ENCODE results near the gene ZNF740.
"Not testable (repeated sequence)": the region's sequence is repeated elsewhere in the genome, so short reads cannot be mapped to it uniquely, and the experiment has no call there.

ZNF740 gene

DNA sequence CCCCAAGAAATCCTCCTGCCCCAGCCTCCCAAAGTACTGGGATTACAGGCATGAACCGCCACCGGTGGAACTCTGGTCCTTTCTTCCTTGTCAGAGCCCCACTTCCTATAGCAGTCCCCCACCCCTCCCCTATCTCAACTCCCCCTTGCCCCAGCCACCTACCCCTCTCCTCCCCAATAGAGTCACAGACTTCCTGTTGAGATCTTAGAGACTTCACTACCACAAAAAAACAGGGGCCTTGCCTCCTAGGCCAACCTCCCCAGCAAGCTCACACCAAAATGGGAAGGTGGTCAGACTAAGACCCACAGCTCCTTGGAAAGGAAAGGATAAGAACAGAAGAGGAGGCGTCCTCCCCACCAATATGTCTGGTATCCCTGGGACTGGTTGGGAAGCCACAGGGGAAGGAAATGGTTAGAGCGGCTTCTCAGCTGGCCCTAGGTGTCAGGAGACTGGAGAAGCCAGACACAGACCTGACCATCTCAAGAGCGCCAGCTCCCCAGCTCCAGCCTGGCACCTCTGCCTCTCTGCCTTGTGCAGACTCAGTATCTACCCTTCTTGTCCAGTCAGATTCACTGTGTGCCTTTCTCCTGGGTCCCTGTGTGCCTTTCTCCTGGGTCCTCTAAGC lies 18.1 kb downstream of the ZNF740 start:
- Mint-ChIP-seq H3K4me3 (no peak overlapping the region), H3K27ac (no peak overlapping the region), H3K36me3 (ENCODE audit: low read depth) (no peaks in the 10 kb centered on the region), H3K4me1 (peaks cover 5% of the 10 kb centered on the region), H3K9me3 (no peaks in the 10 kb centered on the region), H3K27me3 (ENCODE audit: low read depth, poor library complexity) (peaks cover 52% of the 10 kb centered on the region)
- DNase-seq: no peak
- TF ChIP-seq, protein P1, sequence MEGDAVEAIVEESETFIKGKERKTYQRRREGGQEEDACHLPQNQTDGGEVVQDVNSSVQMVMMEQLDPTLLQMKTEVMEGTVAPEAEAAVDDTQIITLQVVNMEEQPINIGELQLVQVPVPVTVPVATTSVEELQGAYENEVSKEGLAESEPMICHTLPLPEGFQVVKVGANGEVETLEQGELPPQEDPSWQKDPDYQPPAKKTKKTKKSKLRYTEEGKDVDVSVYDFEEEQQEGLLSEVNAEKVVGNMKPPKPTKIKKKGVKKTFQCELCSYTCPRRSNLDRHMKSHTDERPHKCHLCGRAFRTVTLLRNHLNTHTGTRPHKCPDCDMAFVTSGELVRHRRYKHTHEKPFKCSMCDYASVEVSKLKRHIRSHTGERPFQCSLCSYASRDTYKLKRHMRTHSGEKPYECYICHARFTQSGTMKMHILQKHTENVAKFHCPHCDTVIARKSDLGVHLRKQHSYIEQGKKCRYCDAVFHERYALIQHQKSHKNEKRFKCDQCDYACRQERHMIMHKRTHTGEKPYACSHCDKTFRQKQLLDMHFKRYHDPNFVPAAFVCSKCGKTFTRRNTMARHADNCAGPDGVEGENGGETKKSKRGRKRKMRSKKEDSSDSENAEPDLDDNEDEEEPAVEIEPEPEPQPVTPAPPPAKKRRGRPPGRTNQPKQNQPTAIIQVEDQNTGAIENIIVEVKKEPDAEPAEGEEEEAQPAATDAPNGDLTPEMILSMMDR (IDR thresholded peaks at IDR 0.05): no peak

DNA sequence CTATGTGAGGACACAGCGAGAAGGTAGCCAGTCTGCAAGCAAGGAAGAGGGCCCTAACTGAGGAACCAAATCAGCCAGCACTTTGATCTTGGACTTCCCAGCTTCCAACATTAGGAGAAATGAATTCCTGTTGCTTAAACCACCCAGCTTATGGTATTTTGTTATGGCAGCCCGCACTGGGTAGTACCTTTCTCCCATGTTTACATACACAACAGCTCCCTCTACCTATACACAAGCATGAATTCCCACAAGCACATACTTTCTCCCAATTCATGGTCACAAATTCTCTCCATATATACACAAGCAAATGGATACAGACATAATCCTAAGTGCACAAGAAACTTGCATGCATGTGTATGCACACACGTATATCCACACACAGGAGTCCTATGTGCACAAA lies 19.2 kb downstream of the ZNF740 start:
- H3K4me1 Mint-ChIP-seq: peaks cover 5% of the 10 kb centered on the region
- H3K27me3 Mint-ChIP-seq (ENCODE audit: low read depth, poor library complexity): peaks cover 52% of the 10 kb centered on the region
- H3K4me3 Mint-ChIP-seq: no peak overlapping the region
- no peak overlapping the region for H3K27ac Mint-ChIP-seq
- H3K36me3 Mint-ChIP-seq (ENCODE audit: low read depth): no peaks in the 10 kb centered on the region
- TF ChIP-seq, protein P1 (IDR thresholded peaks at IDR 0.05): no peak
- H3K9me3 Mint-ChIP-seq: no peaks in the 10 kb centered on the region
- DNase-seq: no peak

- peaks cover 5% of the 10 kb centered on the region for H3K4me1 Mint-ChIP-seq
- TF ChIP-seq, protein P1 (IDR thresholded peaks at IDR 0.05): no peak
- no peak for DNase-seq
- H3K27me3 Mint-ChIP-seq (ENCODE audit: low read depth, poor library complexity): peaks cover 52% of the 10 kb centered on the region
- no peak overlapping the region for H3K4me3 Mint-ChIP-seq
- no peak overlapping the region for H3K27ac Mint-ChIP-seq
- H3K36me3 Mint-ChIP-seq (ENCODE audit: low read depth): no peaks in the 10 kb centered on the region
- no peaks in the 10 kb centered on the region for H3K9me3 Mint-ChIP-seq
Observed at GRCh38 chr12:53200107-53200457, 19.6 kb downstream of the ZNF740 start.

DNA sequence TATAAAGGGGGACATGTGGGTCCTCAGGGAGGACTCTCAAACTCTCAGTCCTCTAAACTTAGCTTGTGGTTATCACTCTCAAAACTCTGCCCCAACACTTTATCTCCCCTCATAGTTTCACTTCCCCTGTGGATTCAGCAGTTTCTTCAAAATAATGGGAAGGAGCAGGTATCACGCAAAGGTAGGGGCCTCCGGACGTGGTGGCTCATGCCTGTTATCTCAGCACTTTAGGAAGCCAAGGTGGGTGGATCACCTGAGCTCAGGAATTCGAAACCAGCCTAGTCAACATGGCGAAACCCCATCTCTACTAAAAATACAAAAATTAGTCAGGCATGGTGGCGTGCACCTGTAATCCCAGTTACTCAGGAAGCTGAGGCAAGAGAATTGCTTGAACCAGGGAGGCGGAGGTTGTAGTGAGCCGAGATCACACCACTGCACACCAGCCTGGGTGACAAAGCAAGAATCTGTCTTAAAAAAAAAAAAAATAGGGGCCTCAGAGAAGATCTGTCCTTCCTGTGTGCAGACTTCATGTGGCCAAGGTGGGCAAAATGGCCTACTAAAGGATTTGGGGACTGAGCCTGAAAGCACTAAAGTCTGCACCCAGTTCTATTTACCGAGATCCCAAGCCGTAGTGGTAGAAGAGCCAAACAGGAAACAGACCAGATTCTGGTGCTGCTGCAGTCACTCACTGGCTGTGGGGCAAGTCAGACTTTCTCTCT lies 20.1 kb downstream of the ZNF740 start:
- Mint-ChIP-seq H3K9me3 (no peaks in the 10 kb centered on the region), H3K36me3 (ENCODE audit: low read depth) (no peaks in the 10 kb centered on the region), H3K4me3 (no peak overlapping the region), H3K27ac (no peak overlapping the region), H3K27me3 (ENCODE audit: low read depth, poor library complexity) (peaks cover 51% of the 10 kb centered on the region), H3K4me1 (peaks cover 5% of the 10 kb centered on the region)
- no peak for DNase-seq
- TF ChIP-seq, protein P1 (IDR thresholded peaks at IDR 0.05): no peak

DNA sequence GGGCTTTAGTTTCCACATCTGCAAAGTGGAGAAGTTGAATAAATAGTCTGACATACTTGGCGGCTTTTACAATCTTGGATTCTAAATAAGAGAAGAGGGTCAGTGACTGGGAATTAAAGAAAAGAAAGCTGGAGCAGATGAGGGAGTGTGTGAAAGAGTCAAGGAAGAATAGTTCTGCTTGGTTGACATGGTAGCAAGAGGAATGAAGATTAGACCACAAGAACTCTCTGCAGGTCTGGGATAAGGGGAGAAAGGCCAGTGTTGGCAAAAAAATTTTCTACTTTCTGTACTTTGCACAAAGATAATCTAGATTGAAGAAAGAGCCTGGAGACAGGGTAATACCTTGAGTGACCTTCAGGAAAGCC lies 20.6 kb downstream of the ZNF740 start:
- TF ChIP-seq, protein P1 (IDR thresholded peaks at IDR 0.05): no peak
- H3K36me3 Mint-ChIP-seq (ENCODE audit: low read depth): no peaks in the 10 kb centered on the region

GRCh38 chr12:53201639-53202038 lies 21.1 kb downstream of the ZNF740 start:
- Mint-ChIP-seq H3K4me3 (no peak overlapping the region), H3K27ac (no peak overlapping the region), H3K27me3 (ENCODE audit: low read depth, poor library complexity) (peaks cover 42% of the 10 kb centered on the region), H3K4me1 (peaks cover 12% of the 10 kb centered on the region), H3K36me3 (ENCODE audit: low read depth) (no peaks in the 10 kb centered on the region), H3K9me3 (no peaks in the 10 kb centered on the region)
- TF ChIP-seq, protein P1 (IDR thresholded peaks at IDR 0.05): no peak
- no peak for DNase-seq

More for the DNA sequence above, 20.6 kb downstream of the ZNF740 start:
- H3K27me3 Mint-ChIP-seq (ENCODE audit: low read depth, poor library complexity): peaks cover 47% of the 10 kb centered on the region
- H3K4me1 Mint-ChIP-seq: peaks cover 9% of the 10 kb centered on the region
- H3K27ac Mint-ChIP-seq: no peak overlapping the region
- H3K9me3 Mint-ChIP-seq: no peaks in the 10 kb centered on the region
- DNase-seq: no peak
- no peak overlapping the region for H3K4me3 Mint-ChIP-seq

- H3K4me3 Mint-ChIP-seq; H3K27ac Mint-ChIP-seq; H3K36me3 Mint-ChIP-seq (ENCODE audit: low read depth); DNase-seq; H3K9me3 Mint-ChIP-seq: not testable (repeated sequence)
- Mint-ChIP-seq H3K27me3 (ENCODE audit: low read depth, poor library complexity) (peaks cover 40% of the 10 kb centered on the region), H3K4me1 (peaks cover 12% of the 10 kb centered on the region)
Observed at GRCh38 chr12:53202316-53202715, 21.8 kb downstream of the ZNF740 start.
